H1 (cell line): ENCODE data around the gene LMBR1. TPM values are rescaled to one million over a fixed set of nuclear protein-coding genes. Genes with fewer than 3 reads are reported as not detected.

Source experiments
- CTCF ChIA-PET: fragments of 300-600 bp; sonication (Branson Sonifier 250); formaldehyde crosslinking; loops from one replicate; lab custom pipeline; 2021; ENCODE audit not compliant: partially characterized antibody; lab: Charles Lee
- POLR2A ChIA-PET: fragments of 300-600 bp; sonication (Branson Sonifier 250); formaldehyde crosslinking; loops from one replicate; lab custom pipeline; 2021; ENCODE audit warnings: inconsistent platforms; ENCODE audit not compliant: partially characterized antibody; lab: Charles Lee
- DNase-seq, 2 experiments: peaks; one replicate each; pipeline versions ENCODE4 v3.0.0 to v3.0.0-alpha.2; 2010 to 2022; ENCODE audit warnings: low spot score in 2 of 2, low read depth in 1 of 2, mixed read lengths in 1 of 2
- FAIRE-seq: peaks from 2 replicates; lab custom pipeline; 2011; peaks lifted over from hg19 to GRCh38; lab: Jason Lieb, UNC
- H2AFZ ChIP-seq: 2 replicates; pipeline ENCODE4 v1.8.1; 2012; ENCODE audit warnings: low read length, inconsistent platforms
- H2AK5ac ChIP-seq: 2 replicates; pipeline ENCODE4 v1.6.1; 2013; ENCODE audit warnings: low read depth, low read length
- H2BK120ac ChIP-seq: replicated peaks from 2 replicates; pipeline ENCODE3; 2013; ENCODE audit warnings: low read depth, low read length, inconsistent platforms
- H2BK12ac ChIP-seq: 2 replicates; pipeline ENCODE4 v1.6.1; 2013; ENCODE audit warnings: low read depth, low read length
- H2BK15ac ChIP-seq: 2 replicates; pipeline ENCODE4 v1.6.1; 2013; ENCODE audit warnings: low read length
- H2BK20ac ChIP-seq: 2 replicates; pipeline ENCODE4 v1.6.1; 2013; ENCODE audit warnings: low read length
- H2BK5ac ChIP-seq: 2 replicates; pipeline ENCODE4 v1.6.1; 2013; ENCODE audit warnings: low read depth, low read length
- H3K14ac ChIP-seq: 2 replicates; pipeline ENCODE4 v1.6.1; 2013; ENCODE audit warnings: inconsistent platforms; ENCODE audit not compliant: insufficient read length
- H3K18ac ChIP-seq: 2 replicates; pipeline ENCODE4 v1.6.1; 2013; ENCODE audit warnings: low read length; ENCODE audit errors: extremely low read depth
- H3K23ac ChIP-seq: 2 replicates; pipeline ENCODE4 v1.6.1; 2013; ENCODE audit warnings: inconsistent platforms; ENCODE audit not compliant: insufficient read length
- H3K23me2 ChIP-seq: 2 replicates; pipeline ENCODE4 v1.6.1; 2013; ENCODE audit warnings: low read depth, low read length
- H3K27ac ChIP-seq: 2 replicates; pipeline ENCODE4 v1.6.1; 2011; ENCODE audit warnings: low read depth, low read length, inconsistent platforms
- H3K27me3 ChIP-seq, 4 experiments: replicated peaks in 1 of 4; 1 replicate in 1 of 4; 2 replicates in 3 of 4; pipeline versions ENCODE4 v1.6.1 to v1.8.1; 2011 to 2013; ENCODE audit warnings: low read length in 3 of 4, mild to moderate bottlenecking in 3 of 4, inconsistent platforms in 2 of 4, mixed read lengths in 2 of 4, moderate library complexity in 1 of 4; ENCODE audit not compliant: control insufficient read depth in 3 of 4, insufficient read depth in 3 of 4; ENCODE audit errors: extremely low read depth in 1 of 4
- H3K36me3 ChIP-seq, 4 experiments: 2 replicates each; pipeline versions ENCODE4 v1.6.1 to v1.8.1; 2011 to 2013; ENCODE audit warnings: mild to moderate bottlenecking in 4 of 4, low read length in 3 of 4, moderate library complexity in 2 of 4, control low read depth in 1 of 4, inconsistent platforms in 1 of 4; ENCODE audit not compliant: insufficient read depth in 4 of 4, control insufficient read depth in 2 of 4
- H3K4ac ChIP-seq: replicated peaks from 2 replicates; pipeline ENCODE3; 2013; ENCODE audit warnings: low read length, low read depth, mixed read lengths, inconsistent platforms; ENCODE audit not compliant: insufficient read length
- H3K4me1 ChIP-seq, 4 experiments: replicated peaks in 1 of 4; 1 replicate in 1 of 4; 2 replicates in 3 of 4; pipeline versions ENCODE4 v1.6.1 to v1.8.1; 2011 to 2013; ENCODE audit warnings: low read length in 3 of 4, inconsistent platforms in 2 of 4, mixed read lengths in 1 of 4; ENCODE audit not compliant: insufficient read depth in 4 of 4, control insufficient read depth in 3 of 4
- H3K4me2 ChIP-seq, 2 experiments: 2 replicates each; pipeline versions ENCODE4 v1.6.1 to v1.8.1; 2011 to 2013; ENCODE audit warnings: low read depth in 2 of 2, low read length in 2 of 2, control low read depth in 1 of 2, inconsistent platforms in 1 of 2, mild to moderate bottlenecking in 1 of 2; ENCODE audit not compliant: insufficient read depth in 1 of 2
- H3K4me3 ChIP-seq, 4 experiments: fragments of 200-600, 300-600 bp in 1 of 4; sonication (generic), shearing (Covaris generic), sonication (Bioruptor Twin) in 1 of 4; 2 replicates each; pipeline versions ENCODE4 v1.5.1 to v1.8.1; 2011 to 2016; ENCODE audit warnings: low read length in 4 of 4, low read depth in 3 of 4, control low read depth in 2 of 4, inconsistent platforms in 2 of 4, mild to moderate bottlenecking in 2 of 4, mixed read lengths in 1 of 4, moderate library complexity in 1 of 4; ENCODE audit not compliant: insufficient read depth in 2 of 4; ENCODE audit errors: extremely low read depth in 1 of 4
- H3K56ac ChIP-seq: replicated peaks from 2 replicates; pipeline ENCODE3; 2013; ENCODE audit warnings: low read depth, mild to moderate bottlenecking, mixed read lengths, low read length, inconsistent platforms; ENCODE audit not compliant: insufficient read length
- H3K79me1 ChIP-seq: 2 replicates; pipeline ENCODE4 v1.6.1; 2013; ENCODE audit warnings: low read depth, low read length, control low read depth
- H3K79me2 ChIP-seq, 2 experiments: 2 replicates each; pipeline versions ENCODE4 v1.6.1 to v1.8.1; 2012 to 2013; ENCODE audit warnings: low read length in 2 of 2, mild to moderate bottlenecking in 2 of 2, inconsistent platforms in 1 of 2; ENCODE audit not compliant: insufficient read depth in 2 of 2, control insufficient read depth in 1 of 2
- H3K9ac ChIP-seq, 4 experiments: replicated peaks in 1 of 4; 1 replicate in 1 of 4; 2 replicates in 3 of 4; pipeline versions ENCODE4 v1.6.1 to v1.8.1; 2011 to 2013; ENCODE audit warnings: low read depth in 3 of 4, low read length in 3 of 4, control low read depth in 2 of 4, mild to moderate bottlenecking in 2 of 4, moderate library complexity in 2 of 4, inconsistent platforms in 1 of 4; ENCODE audit errors: extremely low read depth in 1 of 4
- H3K9me3 ChIP-seq, 2 experiments: 2 replicates each; pipeline versions ENCODE4 v1.6.1 to v1.8.1; 2012 to 2013; ENCODE audit warnings: mild to moderate bottlenecking in 2 of 2, moderate library complexity in 2 of 2, control low read depth in 1 of 2, inconsistent platforms in 1 of 2, low read depth in 1 of 2, low read length in 1 of 2, mixed read lengths in 1 of 2; ENCODE audit not compliant: insufficient read depth in 2 of 2
- H4K20me1 ChIP-seq, 2 experiments: replicated peaks in 1 of 2; 2 replicates each; pipeline versions ENCODE3 to v1.8.1; 2011 to 2013; ENCODE audit warnings: inconsistent platforms in 2 of 2, low read length in 2 of 2, mild to moderate bottlenecking in 1 of 2; ENCODE audit not compliant: insufficient read depth in 2 of 2, control insufficient read depth in 1 of 2
- H4K5ac ChIP-seq: 2 replicates; pipeline ENCODE4 v1.6.1; 2013; ENCODE audit warnings: low read length, low read depth, mixed read lengths, inconsistent platforms; ENCODE audit not compliant: insufficient read length
- H4K8ac ChIP-seq: 2 replicates; pipeline ENCODE4 v1.8.0; 2013; ENCODE audit warnings: mild to moderate bottlenecking, moderate library complexity, low read length, inconsistent platforms; ENCODE audit not compliant: insufficient read depth; ENCODE audit errors: extremely low read depth
- H4K91ac ChIP-seq: replicated peaks from 2 replicates; pipeline ENCODE3; 2013; ENCODE audit warnings: low read length, mixed read lengths, inconsistent platforms; ENCODE audit not compliant: insufficient read length
- BCL11A ChIP-seq, 2 experiments: IDR thresholded peaks; one replicate each; pipeline ENCODE4 v1.6.1; 2011; ENCODE audit warnings: low read depth in 2 of 2, low read length in 2 of 2, mild to moderate bottlenecking in 2 of 2
- E2F6 ChIP-seq: IDR thresholded peaks from 2 replicates; pipeline ENCODE4 v1.6.1; 2012; ENCODE audit warnings: inconsistent platforms
- EGR1 ChIP-seq: IDR thresholded peaks from 2 replicates; pipeline ENCODE4 v1.6.1; 2011; ENCODE audit warnings: low read depth, low read length, borderline replicate concordance
- EP300 ChIP-seq, 2 experiments: IDR thresholded peaks; 1 replicate in 1 of 2; 2 replicates in 1 of 2; pipeline ENCODE4 v1.6.1; 2011 to 2012; ENCODE audit warnings: low read depth in 2 of 2, low read length in 2 of 2, mild to moderate bottlenecking in 2 of 2, borderline replicate concordance in 1 of 2, inconsistent platforms in 1 of 2, moderate library complexity in 1 of 2
- JUND ChIP-seq: IDR thresholded peaks from 2 replicates; pipeline ENCODE4 v1.6.1; 2011; ENCODE audit warnings: mild to moderate bottlenecking, improper control_type of control experiment, low read length
- POLR2A ChIP-seq, 2 experiments: IDR thresholded peaks; 1 replicate in 1 of 2; 2 replicates in 1 of 2; pipeline ENCODE4 v1.6.1; 2011; ENCODE audit warnings: low read depth in 2 of 2, low read length in 2 of 2, mild to moderate bottlenecking in 2 of 2; ENCODE audit errors: control extremely low read depth in 1 of 2
- POLR2AphosphoS5 ChIP-seq: IDR thresholded peaks from 2 replicates; pipeline ENCODE4 v1.6.1; 2011; ENCODE audit warnings: low read depth, low read length
- RBBP5 ChIP-seq: IDR thresholded peaks from 2 replicates; pipeline ENCODE4 v1.7.1; 2012; ENCODE audit warnings: low read depth, mild to moderate bottlenecking, inconsistent platforms, low read length, moderate library complexity, borderline replicate concordance
- RFX5 ChIP-seq: IDR thresholded peaks from 2 replicates; pipeline ENCODE4 v1.6.1; 2011; ENCODE audit warnings: low read depth, low read length, improper control_type of control experiment, borderline replicate concordance
- SAP30 ChIP-seq: fragments of 300-600 bp; sonication (generic); IDR thresholded peaks from 2 replicates; pipeline ENCODE4 v1.7.1; 2012; ENCODE audit warnings: low read length, moderate library complexity, mild to moderate bottlenecking, inconsistent platforms; ENCODE audit not compliant: insufficient read depth, insufficient replicate concordance
- SIX5 ChIP-seq: IDR thresholded peaks from 2 replicates; pipeline ENCODE4 v1.6.1; 2011; ENCODE audit warnings: mild to moderate bottlenecking, low read depth, low read length
- ZNF274 ChIP-seq: IDR thresholded peaks from 2 replicates; pipeline ENCODE4 v1.7.0; 2012; ENCODE audit warnings: low read length, borderline replicate concordance; ENCODE audit errors: extremely low read depth
- WGBS, 2 experiments: shearing (Covaris generic) in 1 of 2; methylation state at CpG; one replicate each; pipeline versions ENCODE4 v1.1.6 to v1.1.7; 2013 to 2015; ENCODE audit warnings: low lambda C conversion rate in 2 of 2, mixed read lengths in 2 of 2, inconsistent platforms in 1 of 2, low coverage in 1 of 2, missing lambda C conversion rate in 1 of 2; ENCODE audit not compliant: insufficient replicate concordance in 2 of 2, insufficient coverage in 1 of 2, insufficient read length in 1 of 2; ENCODE audit errors: extremely low coverage in 1 of 2, missing lambda C conversion rate in 1 of 2; 5-methylcytosine and 5-hydroxymethylcytosine counted together
- polyA plus RNA-seq, 7 experiments: library from polyadenylated mRNA; depleted of rRNA in 3 of 7; stranded (reverse) in 5 of 7; unstranded in 2 of 7; fragments of >200 nt in 5 of 7; fragments of 200-250 nt in 2 of 7; gene quantifications; 1 replicate in 5 of 7; 2 replicates in 1 of 7; 4 replicates in 1 of 7; pipeline versions ENCODE4 v1.2.1 to v1.2.3, GENCODE V29; 2011 to 2013; ENCODE audit warnings: missing spikeins in 2 of 7, mixed read lengths in 2 of 7
- total RNA-seq: library from RNA; stranded (reverse); fragmentation: NEBNext Ultra II Directional; extraction: Animal tissue kit (Norgen Biotek cat#: 25700); gene quantifications from 2 replicates; pipeline ENCODE4 v1.2.1, GENCODE V29; 2021

The LMBR1 gene
- total and polyA plus RNA-seq, 2 of the 8 experiments (the other 6 are each of a cell fraction or from before 2014, with no cell fraction given) = 15.1 to 70.4 TPM

GRCh38 chr7:156668130-156668741 lies 224.7 kb downstream of the LMBR1 start:
- no peak overlapping the region for H3K4ac ChIP-seq
- no peak for TF ChIP-seq E2F6
- TF ChIP-seq SAP30 = no peak
- TF ChIP-seq RFX5 = no peak
- no peak for TF ChIP-seq EGR1
- TF ChIP-seq ZNF274 = no peak
- no peak for TF ChIP-seq SIX5
- TF ChIP-seq POLR2A (IDR thresholded peaks at IDR 0.05; ENCODE audit: control extremely low read depth in 1 of 2, low read depth in 2 of 2, low read length in 2 of 2) = no peak
- TF ChIP-seq EP300 (IDR thresholded peaks at IDR 0.05; ENCODE audit: borderline replicate concordance in 1 of 2, low read depth in 2 of 2, low read length in 2 of 2) = no peak
- no peak for TF ChIP-seq RBBP5
- no peak for TF ChIP-seq BCL11A (IDR thresholded peaks at IDR 0.05; ENCODE audit: low read depth in 2 of 2, low read length in 2 of 2)
- TF ChIP-seq JUND = no peak
- no peak for TF ChIP-seq POLR2AphosphoS5
- H3K56ac ChIP-seq = no peak overlapping the region
- no peaks in the 10 kb centered on the region for H3K79me2 ChIP-seq
- peaks cover 2 to 13% (median 9%) of the 10 kb centered on the region in 4 experiments; a peak in 6 of 7 replicates for H3K4me1 ChIP-seq
- POLR2A ChIA-PET = interaction anchor here (0.8 kb wide), 1 partner anchor 37 kb away, joined by 3 read pairs; no protein-coding TSS in a partner anchor
- H2AFZ ChIP-seq = no peak overlapping the region
- H2BK20ac ChIP-seq = no peak overlapping the region
- no peak overlapping the region for H4K5ac ChIP-seq
- DNase-seq (no peak), FAIRE-seq (no peak)
- H3K4me3 ChIP-seq = no peak overlapping the region
- H3K36me3 ChIP-seq = peaks cover 0 to 5% (median 0%) of the 10 kb centered on the region in 4 experiments; a peak in 1 of 8 replicates
- H2BK5ac ChIP-seq = no peak overlapping the region; the same call in 1 of the 2 replicates
- H3K9ac ChIP-seq = no peak overlapping the region
- no peak overlapping the region for H2BK12ac ChIP-seq
- no peak overlapping the region for H4K8ac ChIP-seq
- H3K27me3 ChIP-seq = no peaks in the 10 kb centered on the region
- H3K9me3 ChIP-seq = no peaks in the 10 kb centered on the region
- no peak overlapping the region for H3K18ac ChIP-seq
- no peak overlapping the region for H3K27ac ChIP-seq
- WGBS, 2 experiments = 94% methylated on average over 13 of the region's 13 CpGs; no CpG with 5 or more reads in 1 of the 2 experiments
- no peak overlapping the region for H2BK120ac ChIP-seq
- H3K79me1 ChIP-seq = no peaks in the 10 kb centered on the region
- no peak overlapping the region for H4K91ac ChIP-seq
- H2BK15ac ChIP-seq = no peak overlapping the region
- H2AK5ac ChIP-seq = no peak overlapping the region
- no peak overlapping the region for H3K4me2 ChIP-seq
- H3K14ac ChIP-seq = no peak overlapping the region
- CTCF ChIA-PET = interaction anchor here (0.7 to 1.6 kb wide), 6 partner anchors 16 to 152 kb away, joined by 3 to 6 read pairs (median 4); no protein-coding TSS in a partner anchor
- H3K23ac ChIP-seq = no peak overlapping the region
- no peaks in the 10 kb centered on the region for H4K20me1 ChIP-seq
- H3K23me2 ChIP-seq = no peaks in the 10 kb centered on the region
